ENCODE measurements around the gene LMO2.

The LMO2 gene

GRCh38 chr11:33936725-33937604, 45.1 kb upstream of the LMO2 start (continued):
- no peak for TF ChIP-seq CREB5 (CRISPR knock-in tag; IDR thresholded peaks at IDR 0.05; ENCODE audit: low read depth)

GRCh38 chr11:33935461-33936456, 43.9 kb upstream of the LMO2 start:
- no peak for ATAC-seq
- TF ChIP-seq ISL1 (CRISPR knock-in tag; IDR thresholded peaks at IDR 0.05), result no peak

- ATAC-seq, result no peak
- TF ChIP-seq SNAI2 (CRISPR knock-in tag; IDR thresholded peaks at IDR 0.05), result no peak
- TF ChIP-seq ZC3H10 (CRISPR knock-in tag; IDR thresholded peaks at IDR 0.05), result no peak
- TF ChIP-seq TCF4 (CRISPR knock-in tag; IDR thresholded peaks at IDR 0.05; ENCODE audit: borderline replicate concordance), result no peak
- TF ChIP-seq ARNTL (CRISPR knock-in tag; IDR thresholded peaks at IDR 0.05; ENCODE audit: borderline replicate concordance, low read depth), result no peak
- TF ChIP-seq ZFP30 (CRISPR knock-in tag; IDR thresholded peaks at IDR 0.05), result no peak
- TF ChIP-seq TSHZ2 (CRISPR knock-in tag; IDR thresholded peaks at IDR 0.05), result no peak
- TF ChIP-seq ZNF565 (CRISPR knock-in tag; conservative IDR thresholded peaks at IDR 0.05; ENCODE audit: low read depth), result no peak
- TF ChIP-seq ZNF8 (CRISPR knock-in tag; IDR thresholded peaks at IDR 0.05), result no peak
- TF ChIP-seq OSR1 (CRISPR knock-in tag; IDR thresholded peaks at IDR 0.05), result no peak
- no peak for TF ChIP-seq GLIS3 (CRISPR knock-in tag; IDR thresholded peaks at IDR 0.05)
- TF ChIP-seq POU6F1 (CRISPR knock-in tag; IDR thresholded peaks at IDR 0.05; ENCODE audit: borderline replicate concordance, low read depth), result no peak
- TF ChIP-seq ESRRG (CRISPR knock-in tag; IDR thresholded peaks at IDR 0.05), result no peak
- no peak for TF ChIP-seq CREB5 (CRISPR knock-in tag; IDR thresholded peaks at IDR 0.05; ENCODE audit: low read depth)
- TF ChIP-seq TOX (CRISPR knock-in tag; IDR thresholded peaks at IDR 0.05; ENCODE audit: borderline replicate concordance), result no peak
- no peak for TF ChIP-seq BACH2 (CRISPR knock-in tag; IDR thresholded peaks at IDR 0.05; ENCODE audit: borderline replicate concordance)
- no peak for TF ChIP-seq ISL1 (CRISPR knock-in tag; IDR thresholded peaks at IDR 0.05)
- no peak for TF ChIP-seq ZFP3 (CRISPR knock-in tag; IDR thresholded peaks at IDR 0.05)
- TF ChIP-seq RARB (CRISPR knock-in tag; IDR thresholded peaks at IDR 0.05), result no peak
Observed at GRCh38 chr11:33935005-33935404, 43.1 kb upstream of the LMO2 start.

GRCh38 chr11:33934450-33934849, 42.6 kb upstream of the LMO2 start:
- TF ChIP-seq TSHZ2 (CRISPR knock-in tag; IDR thresholded peaks at IDR 0.05) (no peak), CREB5 (CRISPR knock-in tag; IDR thresholded peaks at IDR 0.05; ENCODE audit: low read depth) (no peak), TCF4 (CRISPR knock-in tag; IDR thresholded peaks at IDR 0.05; ENCODE audit: borderline replicate concordance) (no peak), ZFP30 (CRISPR knock-in tag; IDR thresholded peaks at IDR 0.05) (no peak), ZNF8 (CRISPR knock-in tag; IDR thresholded peaks at IDR 0.05) (no peak), ARNTL (CRISPR knock-in tag; IDR thresholded peaks at IDR 0.05; ENCODE audit: borderline replicate concordance, low read depth) (no peak), TOX (CRISPR knock-in tag; IDR thresholded peaks at IDR 0.05; ENCODE audit: borderline replicate concordance) (no peak), BACH2 (CRISPR knock-in tag; IDR thresholded peaks at IDR 0.05; ENCODE audit: borderline replicate concordance) (no peak)
- ATAC-seq, result no peak
